NCI-H226 (cell line): ENCODE data around the gene TMBIM6.
"Not testable (repeated sequence)": the region's sequence is repeated elsewhere in the genome, so short reads cannot be mapped to it uniquely, and the experiment has no call there.

Experiments used
- DNase-seq: peaks from one replicate; pipeline ENCODE4 v3.0.0-alpha.2; 2015

TMBIM6 gene

DNA sequence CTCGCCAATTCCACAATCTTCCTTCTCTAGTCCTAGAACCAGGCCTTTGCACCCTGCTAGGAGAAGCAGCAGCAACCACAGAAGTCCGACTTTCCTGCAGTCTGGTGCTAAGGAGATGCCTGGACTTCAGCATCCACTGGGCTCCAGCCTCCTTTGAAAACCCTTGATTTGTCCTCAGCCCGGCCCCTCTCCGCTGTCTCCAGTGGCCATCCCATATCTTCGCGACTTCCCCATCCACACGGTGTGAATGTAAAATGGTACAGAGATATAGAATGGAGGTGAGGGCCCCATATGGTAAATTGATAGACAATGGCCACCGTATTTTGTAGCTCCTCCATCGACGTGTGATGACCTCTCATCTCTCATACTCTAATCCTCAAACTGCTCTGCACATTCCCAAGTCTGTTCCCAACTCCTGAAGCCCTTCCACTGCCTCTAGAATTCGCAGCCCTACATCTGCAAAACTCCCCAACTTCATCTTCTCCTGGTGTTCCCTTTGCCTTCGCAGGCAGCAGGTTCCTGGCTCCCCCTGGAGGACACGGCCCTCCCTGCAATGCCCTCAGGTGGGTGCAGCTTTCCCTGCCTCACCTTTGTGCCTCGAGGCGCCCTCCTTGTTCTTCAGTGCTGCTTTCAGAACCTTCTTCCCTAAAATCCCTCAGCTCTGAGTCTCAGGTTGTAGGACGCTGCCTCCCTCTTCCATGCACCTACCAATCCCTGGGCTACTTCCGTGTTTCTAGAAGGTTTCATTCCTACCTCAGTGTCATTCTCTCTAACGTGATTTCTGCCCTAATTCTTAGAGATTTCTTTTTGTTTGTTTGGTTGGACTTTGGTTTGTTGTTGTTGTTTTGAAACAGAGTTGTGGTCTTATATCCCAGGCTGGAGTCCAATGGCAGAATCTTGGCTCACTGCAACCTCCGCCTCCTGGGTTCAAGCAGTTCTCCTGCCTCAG, 36.7 kb downstream of the TMBIM6 start:
- peak; percentile 33 for DNase-seq

GRCh38 chr12:49779581-49779980, 38.2 kb downstream of the TMBIM6 start:
- no peak for DNase-seq

DNA sequence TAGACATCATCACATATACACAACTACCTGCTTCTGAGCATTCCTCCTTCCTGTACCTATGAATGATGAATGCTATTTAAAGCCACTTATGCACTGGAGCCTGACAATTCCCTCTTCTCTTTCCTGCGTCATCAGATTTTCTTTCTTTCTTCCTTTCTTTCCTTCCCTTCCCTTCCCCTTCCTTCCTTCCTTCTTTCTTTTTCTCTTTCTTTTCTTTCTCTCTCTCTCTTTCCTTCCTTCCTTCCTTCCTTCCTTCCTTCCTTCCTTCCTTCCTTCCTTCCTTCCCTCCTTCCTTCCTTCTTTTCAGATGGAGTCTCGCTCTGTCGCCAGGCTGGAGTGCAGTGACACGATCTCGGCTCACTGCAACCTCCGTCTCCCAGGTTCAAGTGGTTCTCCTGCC, 39.6 kb downstream of the TMBIM6 start:
- not testable (repeated sequence) for DNase-seq

DNA sequence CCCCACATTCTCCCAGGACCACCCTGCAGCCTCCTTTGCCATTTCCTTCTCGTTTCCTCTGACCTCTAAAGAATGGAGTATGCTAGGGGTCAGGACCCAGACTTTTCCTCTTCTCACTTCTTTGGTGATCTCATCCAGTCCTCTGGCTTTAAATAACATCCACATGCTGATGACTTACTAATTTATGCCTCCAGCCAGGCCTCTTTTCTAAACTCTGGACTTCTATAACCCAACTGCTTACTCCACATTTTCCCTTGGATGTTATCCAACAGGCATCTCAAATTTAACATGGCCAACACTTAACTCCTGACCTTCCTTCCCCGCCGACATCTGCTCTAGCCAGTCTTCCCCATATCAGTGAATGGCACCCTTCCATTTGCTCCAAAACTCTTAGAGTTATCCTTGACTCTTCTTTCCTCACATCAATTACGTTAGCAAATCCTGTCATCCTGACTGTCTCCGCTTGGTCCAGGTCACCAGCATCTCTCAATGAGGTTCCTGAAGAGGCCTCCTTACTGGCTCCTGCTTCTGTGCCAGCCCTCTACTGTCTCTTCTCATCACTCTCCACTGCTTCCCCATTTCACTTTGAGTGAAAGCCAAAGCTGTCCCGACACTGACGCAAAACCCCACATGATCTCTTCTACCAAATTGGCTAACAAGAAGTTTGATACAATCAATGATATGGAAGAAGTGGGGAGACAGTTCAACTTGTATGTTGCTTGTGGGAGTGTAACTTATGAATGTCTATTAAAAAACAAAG, 42.7 kb downstream of the TMBIM6 start:
- DNase-seq = no peak

DNA sequence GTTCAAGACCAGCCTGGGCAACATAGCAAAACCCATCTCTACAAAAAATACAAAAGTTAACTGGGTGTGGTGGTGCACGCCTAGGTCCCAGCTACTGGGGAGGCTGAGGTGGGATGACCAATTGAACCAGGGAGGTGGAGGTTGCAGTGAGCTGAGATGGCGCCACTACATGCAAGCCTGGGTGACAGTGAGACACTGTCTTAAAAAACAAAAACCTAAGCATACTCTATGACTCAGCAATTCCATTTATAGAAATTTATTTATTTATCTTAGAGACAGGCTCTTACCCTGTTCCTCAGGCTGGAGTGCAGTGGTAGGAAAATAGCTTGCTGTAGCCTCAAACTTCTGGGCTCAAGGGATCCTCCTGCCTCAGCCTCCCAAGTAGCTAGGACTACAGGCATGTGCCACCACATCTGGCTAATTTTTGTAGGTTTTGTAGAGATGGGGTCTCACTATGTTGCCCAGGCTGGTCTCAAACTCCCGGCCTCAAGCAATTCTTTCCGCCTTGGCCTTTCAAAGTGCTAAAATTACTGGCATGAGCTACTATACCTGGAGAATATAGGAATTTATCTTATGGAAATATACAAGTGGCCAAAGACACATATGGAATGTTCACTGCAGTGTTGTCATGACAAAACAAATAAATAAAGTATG, 43.5 kb downstream of the TMBIM6 start:
- no peak for DNase-seq

- DNase-seq = no peak
Measured at GRCh38 chr12:49787672-49788071, 46.3 kb downstream of the TMBIM6 start.

DNA sequence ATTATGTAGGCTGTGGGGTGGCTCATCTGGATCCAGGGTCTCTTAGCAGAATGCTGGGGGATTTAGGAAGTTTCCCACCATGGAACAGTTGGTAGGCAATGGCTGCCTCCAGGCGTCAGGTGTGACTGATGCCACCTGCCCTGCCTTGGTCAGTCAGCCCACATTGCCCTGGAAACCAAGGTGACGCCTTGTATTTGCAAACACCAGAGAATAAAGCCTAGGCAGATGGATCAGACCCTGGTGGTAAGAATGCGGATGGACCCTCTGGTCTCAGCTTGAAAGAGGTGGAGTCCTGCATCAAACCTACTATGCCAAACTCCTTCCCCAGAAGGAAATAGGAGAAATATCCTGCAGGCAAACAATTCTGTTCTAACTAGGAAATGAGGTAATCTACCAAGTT, 48.6 kb downstream of the TMBIM6 start:
- DNase-seq = no peak

- no peak for DNase-seq
Measured at GRCh38 chr12:49790741-49791555, 49.6 kb downstream of the TMBIM6 start.

DNA sequence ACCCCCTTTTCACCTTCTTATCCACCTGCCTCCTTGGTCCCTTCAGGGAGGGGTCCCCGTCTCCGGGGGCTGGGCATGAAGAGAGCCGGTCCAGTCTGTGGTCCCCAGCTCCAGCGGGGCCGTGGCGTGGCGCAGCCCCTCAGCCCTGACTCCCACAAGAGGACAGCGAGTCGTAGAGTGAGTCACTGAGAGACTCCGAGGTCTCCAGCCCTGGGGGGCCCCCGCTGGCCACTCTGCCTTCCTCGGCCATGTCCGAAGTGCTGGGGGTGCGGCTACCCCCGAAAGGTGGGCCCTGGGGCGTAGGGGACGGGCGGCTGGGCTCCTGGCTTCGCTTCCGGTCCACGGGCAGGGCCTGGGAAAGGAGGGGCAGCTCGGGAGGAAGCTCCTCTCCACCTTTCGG, 50.3 kb downstream of the TMBIM6 start:
- no peak for DNase-seq

GRCh38 chr12:49792181-49792970, 51.0 kb downstream of the TMBIM6 start:
- no peak for DNase-seq

DNA sequence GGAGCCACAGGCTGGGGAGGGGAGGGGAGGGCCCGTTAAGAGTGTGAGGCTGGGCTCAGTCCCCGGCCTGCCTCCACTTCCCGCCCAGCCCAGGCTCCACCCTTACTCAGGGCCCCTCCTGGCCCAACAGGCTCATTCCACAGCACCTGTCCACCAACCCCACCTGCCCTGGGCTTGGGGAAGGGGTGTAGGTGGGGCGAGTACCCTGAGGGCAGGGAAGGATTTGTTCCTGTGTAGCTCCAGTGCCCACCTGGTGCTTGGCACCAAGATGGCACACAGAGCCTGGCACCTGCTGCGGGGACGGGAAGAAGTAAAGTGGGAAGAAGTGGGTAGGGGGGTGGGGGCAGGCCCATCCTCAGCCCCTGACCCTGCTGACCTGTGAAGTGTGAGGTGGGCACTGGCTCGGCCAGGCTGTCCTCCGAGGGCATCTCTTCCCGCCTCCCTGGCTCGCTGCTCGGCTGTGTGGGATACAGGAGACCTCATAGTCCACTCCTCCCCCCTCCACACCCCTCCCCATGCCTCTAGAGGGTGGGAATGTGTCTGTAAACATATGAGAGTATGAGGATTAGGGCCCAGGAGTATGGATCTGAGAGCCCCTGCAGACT, 51.7 kb downstream of the TMBIM6 start:
- no peak for DNase-seq

- DNase-seq = no peak
Measured at GRCh38 chr12:49793620-49794019, 52.3 kb downstream of the TMBIM6 start.

DNA sequence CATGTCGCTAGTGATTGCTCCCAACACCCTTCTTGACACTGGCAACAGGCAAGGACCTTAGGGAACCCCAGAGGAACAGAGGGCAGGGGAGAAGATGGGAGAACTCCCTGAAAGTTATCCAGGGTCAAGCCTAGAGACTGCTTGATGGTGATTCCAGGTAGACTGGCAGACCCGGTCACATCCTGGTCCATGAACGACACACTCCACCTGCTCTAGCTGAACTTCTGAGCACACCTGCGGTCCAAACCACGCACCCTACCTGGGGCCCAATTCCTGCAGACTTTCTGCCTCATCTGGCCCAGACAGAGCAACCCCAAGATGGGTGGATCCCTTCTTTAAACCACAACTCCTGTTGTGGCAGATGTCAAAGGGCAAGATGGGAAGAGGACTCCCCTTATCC, 52.7 kb downstream of the TMBIM6 start:
- DNase-seq = no peak

GRCh38 chr12:49794811-49795653, 53.7 kb downstream of the TMBIM6 start:
- no peak for DNase-seq

DNA sequence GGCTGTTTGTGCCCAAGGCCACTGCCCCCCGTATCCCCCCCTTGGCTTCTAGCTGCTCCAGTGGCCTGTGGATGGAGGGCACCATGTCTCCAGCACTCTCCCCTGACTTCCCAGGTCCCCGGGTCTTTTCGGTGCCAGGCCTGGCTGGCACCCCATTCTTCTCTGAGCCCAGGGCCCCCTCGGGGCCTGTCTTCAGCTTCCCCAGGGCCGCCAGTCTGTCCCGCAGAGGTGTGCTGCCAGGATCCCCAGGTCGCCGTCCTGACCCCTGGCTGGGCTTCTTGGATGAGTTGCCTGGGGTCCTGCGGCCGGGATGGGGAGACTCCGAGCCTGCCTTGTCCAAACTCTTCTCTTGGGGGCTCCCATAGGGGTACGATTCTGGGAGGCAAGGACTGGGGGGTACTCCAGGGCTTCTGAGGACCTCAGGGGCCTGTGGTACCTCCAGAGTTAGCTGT, 54.3 kb downstream of the TMBIM6 start:
- DNase-seq = no peak

DNA sequence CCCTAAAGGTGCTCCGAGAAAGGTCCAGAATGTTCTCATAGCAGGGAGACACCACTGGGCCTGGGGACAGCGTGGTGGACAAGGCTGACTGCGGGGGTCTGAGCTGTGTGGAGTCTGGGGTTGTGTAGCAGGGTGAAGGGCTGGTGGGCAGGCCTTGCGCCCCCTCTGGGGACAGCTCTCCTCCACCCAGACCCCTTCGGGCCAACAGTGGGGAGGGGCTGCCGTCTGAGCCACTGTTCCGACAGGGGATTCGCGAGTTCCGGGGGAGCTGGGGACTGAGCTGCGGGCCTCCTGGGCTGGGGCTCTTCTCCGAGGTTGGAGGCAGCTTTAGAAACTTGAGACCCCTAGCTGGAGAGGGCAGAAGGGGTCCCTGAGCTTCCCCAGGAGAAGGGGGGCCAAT, 54.8 kb downstream of the TMBIM6 start:
- no peak for DNase-seq

GRCh38 chr12:49796606-49797448, 55.5 kb downstream of the TMBIM6 start:
- DNase-seq = no peak

DNA sequence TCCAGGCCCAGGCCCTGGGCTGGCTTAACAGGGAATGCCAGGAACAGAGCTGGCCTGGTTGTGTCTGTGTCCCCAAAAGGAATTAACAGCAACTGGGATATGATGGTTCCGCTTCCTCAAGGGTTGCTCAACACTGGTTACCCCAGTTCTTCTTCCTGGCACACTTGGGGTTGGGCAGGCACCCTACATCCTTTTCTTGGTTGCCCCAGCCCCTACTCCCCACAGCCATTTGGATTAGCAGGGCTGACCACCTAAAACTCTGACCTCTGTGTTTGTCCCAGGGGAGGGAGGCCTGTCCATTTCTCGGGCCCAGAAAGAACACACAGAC, 56.1 kb downstream of the TMBIM6 start:
- DNase-seq = no peak

- DNase-seq = no peak
Measured at GRCh38 chr12:49798248-49798647, 56.9 kb downstream of the TMBIM6 start.
